AG20443 (cell line): ENCODE measurements around the gene AURKA.
"Not testable (repeated sequence)": the region's sequence is repeated elsewhere in the genome, so short reads cannot be mapped to it uniquely, and the experiment has no call there.

Experiments
- DNase-seq: peaks from one replicate; pipeline ENCODE4 v3.0.0; 2012; ENCODE audit warnings: low spot score, mixed read lengths

Gene AURKA

GRCh38 chr20:56422076-56422823 lies 30.2 kb upstream of the AURKA start:
- peak; percentile 68 for DNase-seq

- no peak for DNase-seq
Measured at GRCh38 chr20:56420940-56421688, 29.1 kb upstream of the AURKA start.

- DNase-seq: no peak
Measured at GRCh38 chr20:56420028-56420427, 28.0 kb upstream of the AURKA start.

- DNase-seq: no peak
Measured at GRCh38 chr20:56418385-56418861, 26.4 kb upstream of the AURKA start.

- DNase-seq: no peak
Measured at GRCh38 chr20:56417911-56418310, 25.9 kb upstream of the AURKA start.

- no peak for DNase-seq
Measured at GRCh38 chr20:56417402-56417801, 25.4 kb upstream of the AURKA start.

- no peak for DNase-seq
Measured at GRCh38 chr20:56414842-56415765, 23.1 kb upstream of the AURKA start.

GRCh38 chr20:56412949-56413348 lies 20.9 kb upstream of the AURKA start:
- no peak for DNase-seq

- DNase-seq: no peak
Measured at GRCh38 chr20:56412473-56412790, 20.4 kb upstream of the AURKA start.

- DNase-seq: peak; percentile 53
Measured at GRCh38 chr20:56411759-56412472, 19.9 kb upstream of the AURKA start, which contains the start of gene CASS4. Gene CASS4 (plus strand): TSS chr20:56412260. CDS start chr20:56412459, 199 bp downstream.

GRCh38 chr20:56411287-56411686 lies 19.3 kb upstream of the AURKA start:
- not testable (repeated sequence) for DNase-seq

- DNase-seq: no peak
Measured at GRCh38 chr20:56409956-56410355, 17.9 kb upstream of the AURKA start.

GRCh38 chr20:56409521-56409920 lies 17.5 kb upstream of the AURKA start:
- DNase-seq: no peak

- no peak for DNase-seq
Measured at GRCh38 chr20:56406910-56407309, 14.9 kb upstream of the AURKA start.

- not testable (repeated sequence) for DNase-seq
Measured at GRCh38 chr20:56405356-56405755, 13.3 kb upstream of the AURKA start.

GRCh38 chr20:56403465-56403864 lies 11.4 kb upstream of the AURKA start:
- DNase-seq: no peak

GRCh38 chr20:56400001-56400640 lies 8.1 kb upstream of the AURKA start:
- DNase-seq: peak; percentile 69

GRCh38 chr20:56395166-56395565 lies 3.2 kb upstream of the AURKA start:
- DNase-seq: no peak

- DNase-seq: no peak
Measured at GRCh38 chr20:56393653-56394052, 1.6 kb upstream of the AURKA start.

GRCh38 chr20:56392881-56393482 lies 967 bp upstream of the AURKA start:
- DNase-seq: no peak
